Left lung (tissue), 10 donors: ENCODE measurements around the gene FOSB. TPM values are rescaled to one million over a fixed set of nuclear protein-coding genes. Genes with fewer than 3 reads are reported as not detected.

Experiments used
- ATAC-seq: fragments of 200-7000 bp; cut with Tn5 transposase; one replicate; pipeline ENCODE4 v1.9.1; 2020; ENCODE audit warnings: moderate library complexity
- DNase-seq, 4 donors: peaks; one replicate each; pipeline ENCODE4 v3.0.0-alpha.2; 2013 to 2020
- H3K27ac ChIP-seq, 2 donors: fragments of 200-600 bp; sonication (generic) in 1 of 2; one replicate each; pipeline versions ENCODE4 v1.5.0 to v1.8.0; 2020 to 2021
- H3K27me3 ChIP-seq, 2 donors: fragments of 200-600 bp; sonication (generic) in 1 of 2; one replicate each; pipeline versions ENCODE4 v1.5.0 to v1.8.0; 2020 to 2021
- H3K36me3 ChIP-seq, 2 donors: fragments of 200-600 bp; sonication (generic) in 1 of 2; one replicate each; pipeline versions ENCODE4 v1.5.0 to v1.8.0; 2020 to 2021
- H3K4me1 ChIP-seq, 2 donors: fragments of 200-600 bp; one replicate each; pipeline ENCODE4 v1.8.0; 2021
- H3K4me3 ChIP-seq, 2 donors: fragments of 200-600 bp; sonication (generic) in 1 of 2; one replicate each; pipeline versions ENCODE4 v1.5.0 to v1.8.0; 2020 to 2021; ENCODE audit warnings: mild to moderate bottlenecking in 1 of 2
- H3K9me3 ChIP-seq, 2 donors: fragments of 200-600 bp; sonication (generic) in 1 of 2; one replicate each; pipeline versions ENCODE4 v1.5.0 to v1.8.0; 2020 to 2021
- CTCF ChIP-seq, 2 donors: fragments of 200-600 bp; sonication (generic) in 1 of 2; IDR thresholded peaks; one replicate each; pipeline versions ENCODE4 v1.5.0 to v1.8.0; 2021; ENCODE audit warnings: antibody characterized with exemption in 2 of 2
- intact Hi-C, 2 donors: fragments of 100-400 bp; cut with DNase I; formaldehyde crosslinking; loops; one replicate each; pipeline versions ENCODE4 v1.11.2 to v1.14.2; 2022
- polyA plus RNA-seq, 6 donors: library from polyadenylated mRNA; unstranded; fragments of 120-200 nt; gene quantifications; one replicate each; pipeline ENCODE4 v1.2.1, GENCODE V29; 2013; ENCODE audit not compliant: insufficient read length in 6 of 6
- total RNA-seq, 2 donors: library from RNA; stranded (reverse); fragmentation: NEBNext Ultra II Directional; extraction: Animal tissue kit (Norgen Biotek cat#: 25700); gene quantifications; one replicate each; pipeline ENCODE4 v1.2.1, GENCODE V29; 2021
- donor health status: DM: no; HTN: yes; CAD: no.
- donor health status: DM: no; HTN: no; CAD: no.

Gene FOSB
- total and polyA plus RNA-seq, 8 donors = 5.7 to 766 (median 126) TPM

- Histone ChIP-seq H3K27ac (no peak overlapping the region), H3K9me3 (no peaks in the 10 kb centered on the region), H3K27me3 (peaks cover 0 to 14% of the 10 kb centered on the region in 2 donors), H3K4me3 (no peak overlapping the region), H3K4me1 (peaks cover 13 to 23% of the 10 kb centered on the region in 2 donors), H3K36me3 (no peaks in the 10 kb centered on the region)
- no peak for ATAC-seq
- no peak for TF ChIP-seq CTCF (IDR thresholded peaks at IDR 0.05)
- intact Hi-C loops = no loop called here
- no peak for DNase-seq
These were observed 2.8 kb upstream of the FOSB start for GRCh38 chr19:45464852-45465441.

DNA sequence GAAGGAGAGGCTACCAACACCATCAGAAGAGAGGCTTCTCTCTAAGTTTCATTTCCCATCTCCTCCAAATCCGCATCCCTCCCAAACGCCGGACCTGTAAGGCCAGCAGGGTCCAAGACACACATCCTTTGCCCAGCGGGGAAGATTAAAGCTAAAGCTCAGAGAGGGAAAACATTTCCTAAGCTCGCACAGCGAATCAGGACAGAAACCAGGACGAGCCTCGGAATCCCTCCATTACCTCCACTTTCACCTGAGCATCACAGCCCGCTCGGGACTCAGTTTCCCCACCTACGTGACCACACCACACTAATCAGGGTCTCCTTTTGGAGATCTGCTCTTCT lies 711 bp upstream of the FOSB start:
- Histone ChIP-seq H3K9me3 (no peaks in the 10 kb centered on the region), H3K4me1 (peaks cover 19 to 35% of the 10 kb centered on the region in 2 donors), H3K4me3 (peak overlapping the region; percentile 58 to 59), H3K36me3 (peaks cover 0 to 8% of the 10 kb centered on the region in 2 donors), H3K27ac (peak overlapping the region; percentile 83 to 98), H3K27me3 (peaks cover 0 to 24% of the 10 kb centered on the region in 2 donors)
- no peak for TF ChIP-seq CTCF (IDR thresholded peaks at IDR 0.05)
- peak in 1 of 4 donors; percentile 27 for DNase-seq
- no peak for ATAC-seq
- intact Hi-C loops = no loop called here

GRCh38 chr19:45468159-45468651 lies 409 bp downstream of the FOSB start:
- no peak for ATAC-seq
- Histone ChIP-seq H3K27ac (peak overlapping the region; percentile 83 to 98), H3K36me3 (peaks cover 0 to 16% of the 10 kb centered on the region in 2 donors), H3K4me3 (peak overlapping the region; percentile 58 to 59), H3K27me3 (peaks cover 0 to 35% of the 10 kb centered on the region in 2 donors), H3K4me1 (peaks cover 19 to 42% of the 10 kb centered on the region in 2 donors), H3K9me3 (no peaks in the 10 kb centered on the region)
- DNase-seq = peak in 2 of 4 donors; percentile 53 to 80
- no peak for TF ChIP-seq CTCF (IDR thresholded peaks at IDR 0.05)
- intact Hi-C loops = no loop called here

DNA sequence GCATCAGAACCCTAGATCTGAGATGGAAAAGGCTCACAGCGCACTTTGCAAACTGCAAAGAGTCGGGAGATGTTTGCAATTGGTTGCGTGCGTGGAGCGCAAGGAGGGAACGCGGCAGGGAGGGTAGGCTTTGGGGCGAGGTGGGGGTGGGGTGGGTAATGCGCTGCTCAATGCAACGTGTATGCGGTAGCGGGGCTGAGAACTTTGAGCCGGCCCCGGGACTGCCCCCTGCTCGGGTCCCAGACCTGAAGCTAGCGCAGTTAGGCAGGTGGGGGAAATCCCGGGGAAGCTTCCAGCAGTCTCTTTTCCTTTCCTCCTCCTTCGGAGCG lies 971 bp downstream of the FOSB start:
- Histone ChIP-seq H3K4me3 (peak overlapping the region; percentile 58 to 59), H3K36me3 (peaks cover 0 to 16% of the 10 kb centered on the region in 2 donors), H3K27me3 (peaks cover 0 to 41% of the 10 kb centered on the region in 2 donors), H3K27ac (peak overlapping the region; percentile 83 to 98), H3K4me1 (peaks cover 19 to 42% of the 10 kb centered on the region in 2 donors), H3K9me3 (no peaks in the 10 kb centered on the region)
- no peak for DNase-seq
- ATAC-seq = peak; percentile 31
- TF ChIP-seq CTCF (IDR thresholded peaks at IDR 0.05) = no peak
- intact Hi-C loops = no loop called here

DNA sequence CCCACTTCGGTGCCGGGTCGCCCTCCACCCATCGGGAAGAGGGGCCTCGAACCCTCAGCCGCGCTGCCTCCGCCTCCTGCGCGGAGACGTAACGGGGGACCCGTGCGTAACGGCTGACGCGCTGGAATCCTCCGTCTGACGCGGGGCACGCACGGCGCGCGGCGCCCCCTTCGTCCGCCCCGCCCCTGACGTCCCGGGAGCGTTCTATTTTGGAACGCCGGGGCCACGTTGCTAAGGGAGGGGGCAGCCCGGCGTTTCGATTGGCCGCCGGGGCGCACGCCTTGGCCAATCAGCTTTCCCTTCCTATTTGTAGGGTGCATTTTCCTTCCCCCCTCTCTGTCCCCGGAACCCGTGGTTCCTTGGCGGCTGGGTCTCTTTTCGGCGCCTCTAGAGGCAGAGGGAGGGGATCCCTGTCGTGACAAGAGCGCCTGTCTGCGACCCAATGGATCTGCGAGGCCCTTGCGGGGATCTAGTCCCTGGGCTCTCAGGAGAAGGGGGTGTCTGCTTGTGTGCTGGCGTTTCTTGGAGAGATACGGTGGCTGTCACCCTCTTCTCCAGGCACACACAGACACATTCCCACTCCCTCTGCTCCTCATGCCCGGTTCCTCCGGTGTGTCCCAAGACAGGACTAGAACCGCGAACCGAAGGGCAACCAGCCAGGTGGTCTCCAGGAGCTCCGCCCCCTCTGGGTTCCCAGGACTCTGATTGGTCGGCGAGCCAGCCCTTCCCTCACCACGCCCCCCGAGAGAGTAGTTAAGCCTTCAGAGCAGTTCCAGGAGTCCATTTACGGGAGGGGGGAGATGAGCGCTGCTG lies 1.5 kb downstream of the FOSB start:
- H3K27me3 ChIP-seq = peaks cover 0 to 47% of the 10 kb centered on the region in 2 donors
- DNase-seq = peak; percentile 89 to 95 (median 93)
- peaks cover 0 to 16% of the 10 kb centered on the region in 2 donors for H3K36me3 ChIP-seq
- peak overlapping the region; percentile 58 to 59 for H3K4me3 ChIP-seq
- peak overlapping the region; percentile 83 to 98 for H3K27ac ChIP-seq
- H3K9me3 ChIP-seq = no peaks in the 10 kb centered on the region
- peaks cover 19 to 42% of the 10 kb centered on the region in 2 donors for H3K4me1 ChIP-seq
- intact Hi-C loops = no loop called here
- no peak for TF ChIP-seq CTCF (IDR thresholded peaks at IDR 0.05)
- ATAC-seq = peak; percentile 90
